ENCODE measurements around the gene FOXI1. TPM values are rescaled to one million over a fixed set of nuclear protein-coding genes. Genes with fewer than 3 reads are reported as not detected.
"Not testable (repeated sequence)": the region's sequence is repeated elsewhere in the genome, so short reads cannot be mapped to it uniquely, and the experiment has no call there.

Gene FOXI1
- total RNA-seq, 1 donor from 2014 or later: not detected

- intact Hi-C loops (cut with DNase I): no loop called here
- DNase-seq: no peak
Observed at GRCh38 chr5:170082701-170083100, 23.0 kb upstream of the FOXI1 start.

DNA sequence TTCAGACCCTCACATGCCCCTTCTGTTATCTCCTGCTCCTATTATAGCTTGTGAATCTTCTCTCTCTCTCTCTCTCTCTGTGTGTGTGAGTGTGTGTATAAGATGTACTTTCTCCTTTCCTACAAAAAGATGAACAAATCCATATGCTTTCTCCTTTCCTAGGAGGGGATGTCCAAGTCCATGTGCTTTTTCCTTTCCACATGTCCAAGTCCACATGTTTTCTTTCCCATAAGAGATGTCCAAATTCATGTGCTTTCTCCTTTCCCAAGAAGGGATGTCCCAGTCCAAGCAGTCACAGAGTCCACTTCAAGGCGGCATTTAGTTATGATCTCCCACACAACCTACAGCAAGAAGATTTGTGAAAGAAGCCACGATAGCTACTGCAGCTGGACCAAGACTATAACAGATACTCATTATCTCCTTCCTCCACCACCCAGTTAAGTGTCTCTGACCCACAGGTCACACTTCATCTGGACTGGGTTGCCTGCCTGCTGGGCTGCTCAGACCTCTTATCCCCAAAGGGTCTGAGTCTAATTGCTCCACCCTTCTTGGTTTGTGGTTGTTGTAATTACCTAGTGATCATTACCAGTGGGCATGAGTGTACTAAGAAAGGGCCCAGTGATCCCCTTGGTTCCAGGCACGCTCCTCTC is 18.4 kb upstream of the FOXI1 start:
- ATAC-seq (ENCODE audit: poor library complexity): no peak
- intact Hi-C loops (cut with DNase I): no loop called here
- DNase-seq: no peak

More at GRCh38 chr5:170082701-170083100, 23.0 kb upstream of the FOXI1 start:
- no peak for ATAC-seq (ENCODE audit: poor library complexity)

DNA sequence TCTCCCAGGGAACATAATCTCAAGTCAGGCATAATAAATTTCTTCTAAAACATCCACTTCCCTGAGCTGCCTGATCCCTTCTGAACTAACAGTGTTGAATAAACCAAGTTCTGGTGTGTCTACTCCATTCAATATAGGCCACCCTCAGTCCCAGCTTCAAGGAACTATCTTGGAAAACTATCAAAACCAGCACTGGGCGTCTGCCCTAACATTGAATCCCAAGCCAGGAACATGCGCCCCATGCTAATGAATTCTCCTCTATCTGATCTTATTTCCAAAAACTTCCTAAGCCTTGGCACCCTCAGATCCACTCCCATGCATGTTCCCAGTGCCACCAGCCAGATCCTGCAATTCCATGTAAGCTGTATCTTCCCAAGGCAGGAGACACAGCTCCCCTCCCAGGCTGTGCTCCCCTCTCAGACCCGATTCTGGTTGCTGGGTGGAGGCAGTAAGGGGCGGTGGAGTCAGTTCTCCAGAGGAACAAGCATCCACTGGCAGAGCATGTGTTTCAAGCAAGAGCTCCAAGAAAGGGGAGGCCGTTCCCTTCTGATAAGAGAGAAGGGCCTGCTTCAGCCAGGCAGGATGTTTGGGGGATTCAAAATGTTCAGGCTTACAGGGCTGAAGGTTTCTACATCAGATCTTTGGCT is 13.1 kb upstream of the FOXI1 start:
- no peak for DNase-seq
- intact Hi-C loops (cut with DNase I): no loop called here
- ATAC-seq (ENCODE audit: poor library complexity): no peak

DNA sequence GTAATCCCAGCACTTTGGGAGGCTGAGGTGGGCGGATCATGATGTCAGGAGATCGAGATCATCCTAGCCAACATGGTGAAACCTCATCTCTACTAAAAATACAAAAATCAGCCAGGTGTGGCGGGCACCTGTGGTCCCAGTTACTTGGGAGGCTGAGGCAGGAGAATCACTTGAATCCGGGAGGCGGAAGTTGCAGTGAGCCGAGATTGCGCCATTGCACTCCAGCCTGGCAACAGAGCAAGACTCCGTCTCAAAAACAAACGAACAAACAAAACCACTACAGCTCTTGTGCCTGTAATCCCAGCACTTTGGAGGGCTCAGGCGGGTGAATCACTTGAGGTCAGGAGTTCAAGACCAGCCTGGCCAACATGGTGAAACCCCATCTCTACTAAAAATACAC is 11.4 kb upstream of the FOXI1 start:
- intact Hi-C loops (cut with DNase I); ATAC-seq (ENCODE audit: poor library complexity); DNase-seq: not testable (repeated sequence)

DNA sequence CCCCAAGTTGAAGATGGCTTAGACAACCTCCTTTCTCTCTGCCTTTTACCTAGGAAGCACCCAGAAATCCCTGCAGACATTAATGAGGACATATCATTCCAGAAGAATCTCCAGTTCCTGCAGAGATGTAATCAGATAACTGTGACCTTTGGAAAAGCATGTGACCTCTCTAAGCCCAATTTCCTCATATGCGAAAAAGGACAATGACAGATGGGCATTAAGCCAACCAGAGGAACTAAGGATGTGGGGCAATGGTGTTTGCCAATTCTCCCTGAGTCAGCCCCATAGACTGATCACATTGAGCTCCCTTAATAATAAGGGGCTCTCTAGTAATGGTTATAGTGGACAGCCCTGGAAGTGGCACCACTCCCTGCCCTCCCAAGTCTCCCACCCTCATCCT is 10.1 kb upstream of the FOXI1 start:
- no peak for DNase-seq
- intact Hi-C loops (cut with DNase I): no loop called here
- no peak for ATAC-seq (ENCODE audit: poor library complexity)

DNA sequence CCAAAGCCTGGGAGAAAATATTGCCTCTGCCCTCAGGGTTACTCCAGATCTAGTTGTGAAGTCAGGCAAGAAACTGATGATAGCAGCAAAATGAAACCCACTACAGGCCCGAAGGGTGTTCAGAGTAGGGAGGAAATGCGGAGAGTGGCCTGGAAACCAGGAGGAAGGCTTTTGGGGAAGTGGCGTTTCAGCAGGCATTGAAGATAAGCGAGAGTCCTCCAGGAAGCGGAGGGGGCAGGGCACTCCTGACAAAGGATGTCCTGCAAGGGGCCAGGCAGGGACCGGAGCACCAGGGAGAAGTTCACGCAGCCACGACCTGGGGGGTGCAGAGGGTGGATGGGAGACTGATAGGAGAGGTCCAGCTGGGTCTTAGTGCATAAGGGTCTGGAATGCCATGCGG is 7.8 kb upstream of the FOXI1 start:
- no peak for ATAC-seq (ENCODE audit: poor library complexity)
- DNase-seq: no peak
- intact Hi-C loops (cut with DNase I): no loop called here

GRCh38 chr5:170100066-170100943 is 5.4 kb upstream of the FOXI1 start:
- ATAC-seq (ENCODE audit: poor library complexity): peak; percentile 81
- intact Hi-C loops (cut with DNase I): loop anchor here (1.0 kb wide), 1 partner anchor 84 kb away; no protein-coding TSS in a partner anchor

DNA sequence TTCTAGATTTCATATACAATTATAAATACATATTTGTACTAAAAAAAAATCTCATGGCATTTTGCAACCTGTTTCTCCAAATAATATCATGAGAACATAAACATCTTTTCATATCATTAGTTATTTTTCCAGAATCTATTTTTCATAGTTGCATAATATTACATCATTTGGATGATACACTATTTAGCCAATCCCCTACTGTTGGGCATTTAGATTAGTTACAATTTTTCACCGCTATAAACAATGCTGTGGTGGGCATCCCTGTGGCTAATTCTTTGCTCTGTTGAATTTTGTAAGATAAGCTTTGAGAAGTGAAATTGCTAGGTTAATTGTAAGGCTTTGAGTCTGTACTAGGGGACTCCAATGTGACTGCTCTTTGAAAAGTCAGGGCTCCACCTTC is 2.2 kb upstream of the FOXI1 start:
- intact Hi-C loops (cut with DNase I): no loop called here
- ATAC-seq (ENCODE audit: poor library complexity) (no peak), DNase-seq (no peak)

More at GRCh38 chr5:170100066-170100943, 5.4 kb upstream of the FOXI1 start:
- DNase-seq: peak; percentile 63

- ATAC-seq (ENCODE audit: poor library complexity) (no peak), DNase-seq (no peak)
- intact Hi-C loops (cut with DNase I): no loop called here
Observed at GRCh38 chr5:170104299-170104698, 1.4 kb upstream of the FOXI1 start.

GRCh38 chr5:170104710-170105109 is 987 bp upstream of the FOXI1 start:
- DNase-seq: no peak
- ATAC-seq (ENCODE audit: poor library complexity): no peak
- intact Hi-C loops (cut with DNase I): no loop called here

DNA sequence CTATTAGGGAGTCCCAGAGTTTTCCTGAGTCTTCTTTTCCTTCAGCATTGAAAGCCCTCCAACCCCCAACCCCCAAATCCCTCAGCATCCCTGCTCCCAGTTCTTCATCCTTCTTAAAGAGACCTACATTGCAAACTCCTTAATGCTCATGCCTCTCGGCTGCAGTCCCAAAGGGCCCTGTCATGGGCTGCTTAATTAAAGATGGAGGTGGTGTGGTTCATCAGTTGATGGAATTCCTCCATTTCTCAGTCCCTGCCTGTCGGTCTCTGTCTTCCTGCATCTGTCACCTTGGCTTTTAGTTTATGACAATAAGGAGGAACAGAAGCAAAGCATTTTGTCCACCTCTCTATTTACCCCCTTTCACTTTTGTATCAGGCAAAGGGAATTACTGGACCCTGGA is 2.0 kb downstream of the FOXI1 start:
- DNase-seq: no peak
- no peak for ATAC-seq (ENCODE audit: poor library complexity)
- intact Hi-C loops (cut with DNase I): no loop called here

GRCh38 chr5:170108266-170108785 is 2.6 kb downstream of the FOXI1 start:
- DNase-seq: no peak
- intact Hi-C loops (cut with DNase I): no loop called here
- no peak for ATAC-seq (ENCODE audit: poor library complexity)

DNA sequence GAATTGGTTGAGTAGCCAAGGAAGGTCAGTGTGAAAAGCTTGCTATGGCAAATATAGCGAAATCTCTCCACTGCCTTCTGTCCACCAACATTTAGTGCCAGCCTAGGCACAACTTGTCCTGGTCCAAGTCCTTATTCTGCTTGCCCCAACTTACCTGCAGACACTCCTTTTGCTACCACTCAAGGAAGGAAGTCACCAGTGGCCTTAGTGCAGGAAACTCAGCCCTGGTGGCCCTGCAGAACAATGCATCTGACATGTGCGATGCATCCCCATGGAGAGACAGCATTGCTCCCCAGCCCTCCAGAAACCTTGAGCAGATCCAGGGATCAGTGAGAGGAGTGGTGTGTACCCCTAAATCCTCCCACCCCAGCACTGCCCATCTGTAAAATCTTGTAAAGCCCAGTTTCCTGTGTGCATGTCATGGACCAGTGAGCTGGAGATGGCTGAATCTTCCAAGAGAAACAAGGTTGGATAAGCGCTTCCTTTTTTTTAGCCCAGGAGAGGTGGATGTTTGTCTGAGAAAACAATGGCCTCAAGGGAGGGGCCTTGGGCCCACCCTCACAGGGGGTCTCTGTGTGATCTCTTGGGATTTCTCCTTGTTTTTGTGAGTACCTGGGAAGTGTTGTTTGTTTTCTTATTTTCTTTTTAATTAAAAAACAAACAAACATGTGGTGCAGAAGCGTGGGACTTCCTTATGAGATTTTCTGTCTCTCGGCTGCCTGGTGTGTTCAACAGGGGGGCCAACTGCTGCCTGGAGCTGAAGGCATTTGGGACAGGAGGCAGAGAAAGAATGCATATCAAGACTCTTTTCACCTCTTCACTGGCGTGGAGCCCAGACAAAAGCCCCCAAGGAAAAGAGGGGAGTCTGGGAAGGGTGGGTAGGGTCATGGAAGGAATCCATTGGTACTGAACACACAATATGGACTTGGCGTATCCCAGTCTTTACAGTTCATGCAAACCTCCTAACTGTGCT is 3.6 kb downstream of the FOXI1 start:
- intact Hi-C loops (cut with DNase I): no loop called here
- ATAC-seq (ENCODE audit: poor library complexity): no peak
- no peak for DNase-seq

DNA sequence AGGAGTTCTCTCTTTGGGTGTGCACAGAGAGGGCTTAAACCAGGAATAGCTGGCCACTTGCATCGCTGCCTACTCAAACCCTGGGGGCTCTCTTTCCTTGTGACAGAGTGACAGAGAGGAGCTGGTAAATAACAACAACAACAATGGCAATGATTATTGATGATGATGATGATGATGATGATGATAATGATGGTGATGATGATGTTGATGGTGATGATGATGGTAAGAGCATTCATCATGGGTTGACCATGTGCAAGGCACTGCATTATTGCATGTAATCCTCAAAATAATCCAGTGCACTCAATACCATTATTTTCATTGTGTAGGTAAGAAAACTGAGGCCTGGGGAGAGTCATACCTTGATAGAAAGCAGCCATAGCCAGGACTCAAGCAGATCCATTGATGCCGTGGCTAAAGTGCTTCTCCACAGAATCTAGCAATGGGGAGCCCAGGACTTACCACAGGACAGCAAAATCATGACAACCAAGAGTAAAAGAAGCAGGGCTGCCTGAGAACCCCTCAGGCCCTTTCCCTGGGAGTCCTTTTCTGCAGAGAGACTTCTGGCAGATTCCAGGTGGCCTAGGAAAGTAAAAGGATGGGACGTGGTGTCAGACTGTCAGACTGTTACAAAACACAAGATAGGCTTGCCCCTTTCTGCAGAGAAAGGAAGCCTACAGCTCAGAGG is 4.8 kb downstream of the FOXI1 start:
- intact Hi-C loops (cut with DNase I): no loop called here
- ATAC-seq (ENCODE audit: poor library complexity) (no peak), DNase-seq (no peak)

- no peak for DNase-seq
- ATAC-seq (ENCODE audit: poor library complexity): no peak
- intact Hi-C loops (cut with DNase I): no loop called here
Observed at GRCh38 chr5:170111088-170111785, 5.5 kb downstream of the FOXI1 start.

- ATAC-seq (ENCODE audit: poor library complexity): no peak
- DNase-seq: no peak
- intact Hi-C loops (cut with DNase I): no loop called here
Observed at GRCh38 chr5:170112876-170113521, 7.3 kb downstream of the FOXI1 start.

DNA sequence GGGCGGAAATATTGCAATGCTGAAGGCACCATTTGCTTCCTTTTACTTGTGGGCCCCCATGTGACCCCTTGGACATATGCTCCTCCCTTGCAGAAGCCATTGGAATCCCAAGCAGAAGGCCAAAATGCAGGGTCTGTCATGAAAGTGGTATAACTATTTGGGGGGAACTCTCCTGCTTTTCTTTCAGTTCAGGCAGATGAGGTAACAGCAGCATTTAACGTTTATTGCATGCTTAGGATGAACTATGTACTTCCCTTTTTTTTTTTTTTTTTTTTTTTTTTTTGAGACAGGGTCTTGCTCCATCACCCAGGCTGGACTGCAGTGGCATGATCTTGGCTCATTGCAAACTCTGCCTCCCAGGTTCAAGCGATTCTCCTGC is 7.8 kb downstream of the FOXI1 start:
- intact Hi-C loops (cut with DNase I): no loop called here
- no peak for ATAC-seq (ENCODE audit: poor library complexity)
- DNase-seq: no peak
